GM18868 (cell line): ENCODE measurements around the gene PRICKLE1.

ENCODE experiments used
- ATAC-seq: cut with Tn5 transposase; IDR thresholded peaks from one replicate; pipeline ENCODE4 v1.9.1; 2021; ENCODE audit warnings: mild to moderate bottlenecking, moderate library complexity; ENCODE audit not compliant: unreplicated experiment

Gene PRICKLE1

DNA sequence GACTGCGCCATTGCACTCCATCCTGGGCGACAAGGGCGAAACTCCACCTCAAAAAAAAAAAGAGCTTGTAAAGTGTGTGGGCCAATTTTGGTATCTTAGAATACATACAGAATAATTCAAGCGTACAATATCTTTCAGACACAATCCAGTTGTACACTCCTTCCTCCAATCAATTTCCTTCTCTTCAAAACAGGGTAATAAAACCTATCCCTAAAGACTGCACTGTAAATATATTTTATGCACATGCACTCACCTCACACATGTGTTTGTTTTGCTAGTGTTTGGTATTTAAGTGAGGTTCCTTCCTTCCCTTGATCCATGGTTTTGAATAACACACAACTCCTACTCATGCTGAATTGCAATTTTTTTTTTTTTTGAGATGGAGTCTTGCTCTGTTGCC lies 125.9 kb downstream of the PRICKLE1 start:
- no peak for ATAC-seq

DNA sequence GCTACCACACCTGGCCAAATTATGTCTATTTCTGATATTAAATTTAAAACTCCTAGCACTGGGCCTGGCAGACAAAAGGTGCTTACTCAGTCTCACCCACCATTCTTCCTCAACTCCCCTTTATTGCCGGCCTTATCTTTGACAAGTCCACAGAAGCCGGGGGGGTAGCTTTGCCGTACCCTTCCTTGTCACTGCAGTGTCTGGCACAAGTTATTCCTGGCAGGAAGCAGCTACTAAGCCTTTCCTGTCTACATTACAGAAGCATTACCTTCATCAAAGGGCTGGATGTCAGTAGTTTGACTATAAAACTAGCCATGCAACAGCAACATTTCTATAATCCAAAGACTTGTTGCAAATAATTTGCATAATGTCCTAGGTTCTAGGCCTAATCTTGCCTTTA lies 127.1 kb downstream of the PRICKLE1 start:
- ATAC-seq, result no peak

DNA sequence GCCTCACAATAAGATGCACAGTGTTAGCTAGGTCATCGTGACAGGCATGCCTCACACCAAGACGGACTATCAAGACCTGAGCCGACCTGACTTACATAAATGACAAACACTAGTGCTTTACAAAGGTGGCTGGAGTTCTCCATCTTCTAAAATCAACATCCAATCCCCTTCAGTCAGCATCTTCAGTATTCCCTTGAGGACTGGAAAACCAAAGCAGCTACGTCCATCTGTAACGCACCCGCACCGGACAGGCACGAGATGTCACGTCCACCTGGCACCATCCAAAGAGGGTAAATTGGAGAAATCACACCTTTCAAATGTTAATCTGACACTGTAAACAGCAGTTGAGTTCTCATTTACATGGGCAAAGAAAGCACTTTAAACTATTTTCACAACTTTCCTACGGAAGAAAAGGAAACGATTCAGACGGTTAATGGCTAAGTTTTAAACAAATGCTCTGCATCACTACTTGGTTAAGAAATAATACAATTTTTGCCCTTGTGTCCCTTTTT lies 130.2 kb downstream of the PRICKLE1 start:
- ATAC-seq, result no peak

DNA sequence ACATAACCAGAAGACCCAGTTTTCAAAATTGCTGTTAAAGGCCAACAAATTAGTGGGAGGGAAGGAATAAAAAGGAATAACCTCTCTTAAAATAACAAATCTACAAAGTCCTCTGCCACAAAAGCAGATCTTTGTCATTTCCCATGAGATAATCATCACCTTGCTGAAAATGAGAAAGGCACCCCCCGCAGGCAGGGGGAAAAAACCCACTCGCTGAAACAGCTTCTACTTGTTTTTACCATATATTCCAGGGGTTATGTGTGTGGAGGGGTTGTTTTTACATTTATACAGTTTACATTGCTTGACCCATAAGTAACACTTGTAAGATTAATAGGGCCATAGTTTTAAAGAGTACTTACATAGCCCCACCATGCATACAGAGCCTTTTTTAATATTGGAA lies 131.0 kb downstream of the PRICKLE1 start:
- ATAC-seq, result no peak

DNA sequence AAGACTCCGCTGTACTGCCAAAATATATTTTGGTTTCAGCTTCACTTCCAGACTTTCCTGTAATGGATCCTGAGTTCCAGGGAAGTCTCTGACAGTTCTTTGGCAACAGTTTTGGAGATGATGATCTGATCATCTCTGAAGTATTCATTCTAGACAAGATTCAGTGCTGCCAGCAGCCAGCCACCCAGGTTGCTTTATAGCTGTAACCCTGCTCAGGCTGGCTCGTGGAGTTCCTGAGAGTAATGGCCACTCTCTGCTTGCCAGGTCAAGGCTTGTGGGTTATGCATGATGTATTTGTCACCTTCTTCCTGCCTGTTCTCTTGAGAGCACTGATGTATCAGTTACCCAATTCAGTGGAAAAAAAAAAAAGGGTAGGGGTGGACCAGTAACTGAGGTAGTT lies 139.3 kb downstream of the PRICKLE1 start:
- ATAC-seq, result no peak

DNA sequence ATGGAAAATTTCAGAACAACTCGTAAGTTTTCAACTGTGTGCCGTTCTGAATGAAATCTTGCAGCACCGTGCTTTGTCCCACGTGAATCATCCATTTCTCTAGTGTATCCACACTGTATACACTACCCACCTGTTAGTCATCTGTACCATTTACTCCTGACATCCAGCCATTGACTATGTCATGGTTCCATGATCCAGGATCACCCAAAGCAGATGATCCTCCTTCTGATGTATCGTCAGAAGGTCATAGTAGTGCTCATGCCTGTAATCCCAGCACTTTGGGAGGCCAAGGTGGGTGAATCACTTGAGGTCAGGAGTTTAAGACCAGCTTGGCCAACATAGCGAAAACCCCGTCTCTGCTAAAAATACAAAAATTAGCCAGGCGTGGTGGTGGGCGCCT lies 140.7 kb downstream of the PRICKLE1 start:
- ATAC-seq, result no peak

DNA sequence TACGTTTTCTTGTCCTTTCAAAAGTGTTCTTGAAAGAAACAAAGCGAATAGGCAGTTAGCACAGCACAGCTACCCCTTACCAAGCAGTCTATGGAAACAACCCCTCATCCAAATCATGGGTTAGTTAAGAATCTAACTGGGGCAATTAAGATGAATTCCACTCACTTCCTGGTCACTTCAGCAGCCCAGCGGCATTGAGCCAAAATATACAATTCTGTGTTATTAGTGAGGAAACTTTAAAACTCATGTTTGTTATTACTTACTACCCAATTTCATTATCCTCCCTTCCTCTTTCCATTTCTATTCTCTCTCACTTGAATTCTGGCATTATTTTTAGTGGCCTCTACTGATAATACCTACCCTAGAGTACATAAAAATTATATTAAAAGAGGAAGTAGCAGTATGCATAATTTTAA lies 142.2 kb downstream of the PRICKLE1 start:
- ATAC-seq, result no peak

DNA sequence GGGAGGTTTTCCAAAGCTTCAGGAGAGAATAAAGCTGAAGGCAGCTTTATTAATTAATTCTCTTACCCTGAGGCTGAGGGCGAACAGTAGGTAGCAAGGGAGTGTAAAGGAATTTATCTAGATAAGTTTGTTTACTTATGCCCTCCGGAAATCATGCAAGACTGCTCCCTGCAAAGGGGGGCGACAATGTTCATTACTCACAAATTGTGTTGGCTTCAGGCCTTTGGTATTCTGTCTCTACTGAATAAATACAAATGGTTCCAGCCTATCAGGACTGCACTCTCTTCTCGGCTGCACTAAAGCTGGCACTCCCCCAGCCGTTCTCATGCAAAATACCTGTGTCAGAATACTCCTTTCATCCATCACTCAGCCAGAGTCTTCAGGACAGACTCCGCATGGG lies 142.8 kb downstream of the PRICKLE1 start:
- ATAC-seq, result no peak

DNA sequence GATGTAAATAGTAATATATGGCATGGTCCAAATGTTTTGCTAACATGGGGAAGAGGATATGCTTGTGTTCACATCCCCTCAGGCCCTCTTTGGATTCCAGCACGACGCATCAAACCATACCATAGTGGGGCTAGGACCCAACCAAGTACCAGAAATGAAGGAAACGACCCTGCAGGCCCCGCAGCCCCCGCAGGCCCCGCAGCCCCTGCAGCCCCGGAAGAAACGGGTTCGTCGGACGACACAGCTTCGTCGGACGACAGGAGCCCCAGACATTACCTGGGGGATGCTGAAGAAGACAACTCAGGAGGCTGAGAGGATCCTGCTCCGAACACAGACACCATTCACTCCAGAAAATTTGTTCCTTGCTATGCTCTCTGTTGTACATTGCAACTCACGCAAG lies 143.7 kb downstream of the PRICKLE1 start:
- ATAC-seq, result no peak

DNA sequence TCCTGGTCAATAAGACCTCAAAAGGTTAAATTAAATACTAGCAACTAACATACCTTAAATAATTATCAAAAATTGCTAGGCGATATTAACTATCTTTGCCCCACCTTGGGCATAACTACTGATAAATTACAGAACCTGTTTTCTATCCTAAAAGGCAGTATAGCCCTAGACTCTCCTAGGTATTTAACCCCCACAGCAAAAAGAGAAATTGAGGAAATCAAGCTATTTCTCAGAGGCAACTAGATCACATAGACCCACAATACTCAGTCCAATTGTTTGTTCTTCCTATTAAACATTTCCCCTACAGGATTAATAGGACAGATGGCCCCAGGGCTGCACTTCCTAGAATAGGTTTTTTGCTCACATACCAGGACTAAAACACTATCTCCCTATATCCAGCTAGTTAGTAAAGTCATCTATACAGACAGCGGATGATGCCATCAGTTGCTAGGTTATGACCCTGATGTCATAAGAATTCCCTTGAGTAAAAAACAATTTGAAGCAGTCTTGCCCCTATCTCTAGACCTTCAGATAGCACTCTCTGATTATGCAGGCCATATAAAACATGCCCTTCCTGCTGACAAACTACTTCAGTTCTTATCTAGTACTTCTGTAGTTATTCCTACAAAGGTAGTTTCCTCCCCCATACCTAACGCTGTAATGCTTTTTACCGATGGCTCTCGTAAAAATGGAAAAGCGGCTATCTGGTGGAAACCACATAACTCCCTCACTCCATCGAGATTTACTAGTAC lies 145.2 kb downstream of the PRICKLE1 start:
- no peak for ATAC-seq

DNA sequence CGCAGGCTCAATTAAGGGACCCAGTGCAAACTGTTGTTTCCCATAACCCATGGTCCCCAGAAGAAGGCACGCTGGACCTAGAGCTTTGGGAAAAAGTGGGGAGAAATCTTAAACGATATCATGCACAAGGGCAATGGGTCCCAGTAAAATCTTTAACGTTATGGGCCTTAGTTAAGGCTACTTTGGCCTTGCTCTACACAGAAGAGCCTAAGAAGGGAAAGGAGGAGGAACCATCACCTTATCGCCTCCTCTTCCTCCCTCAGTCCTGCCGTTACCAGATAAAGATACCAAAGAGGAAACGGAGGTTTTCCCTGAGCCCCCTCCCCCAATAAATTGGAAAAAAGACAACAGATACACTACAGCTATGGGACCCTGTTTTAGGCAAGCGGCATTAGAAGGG lies 146.7 kb downstream of the PRICKLE1 start:
- no peak for ATAC-seq

DNA sequence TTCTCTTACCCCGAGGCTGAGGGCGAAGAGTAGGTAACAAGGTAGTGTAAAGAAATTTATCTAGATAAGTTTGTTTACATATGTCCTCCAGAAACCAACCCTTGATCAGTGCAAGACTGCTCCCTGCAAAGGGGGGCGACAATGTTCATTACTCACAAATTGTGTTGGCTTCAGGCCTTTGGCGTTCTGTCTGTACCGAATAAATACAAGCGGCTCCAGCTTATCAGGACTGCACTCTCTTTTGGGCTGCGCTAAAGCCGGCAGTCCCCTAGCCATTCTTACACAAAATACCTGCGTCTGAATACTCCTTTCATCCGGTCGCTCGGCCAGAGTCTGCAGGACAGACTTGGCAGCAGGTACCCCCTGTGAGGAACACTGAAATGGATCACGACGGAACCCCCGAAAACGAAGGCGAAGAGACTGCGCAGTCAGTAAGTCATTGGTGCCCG lies 147.2 kb downstream of the PRICKLE1 start:
- ATAC-seq, result no peak

DNA sequence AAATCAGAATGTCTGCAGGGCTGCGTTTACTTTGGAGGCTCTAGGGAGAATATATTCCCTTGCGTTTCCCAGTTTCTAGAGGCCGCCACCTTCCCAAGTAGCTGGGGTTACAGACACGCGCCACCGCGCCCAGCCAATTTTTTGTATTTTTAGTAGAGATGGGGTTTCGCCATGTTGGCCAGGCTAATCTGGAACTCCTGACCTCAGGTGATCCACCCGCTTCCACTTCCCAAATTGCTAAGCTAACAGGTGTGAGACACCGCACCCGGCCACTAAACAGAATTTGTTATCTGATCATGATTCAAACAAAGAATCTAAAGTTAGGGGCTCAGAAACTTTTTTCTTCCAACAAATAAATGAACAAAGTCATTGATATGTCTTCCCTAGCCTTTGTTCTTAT lies 148.9 kb downstream of the PRICKLE1 start:
- ATAC-seq, result no peak

DNA sequence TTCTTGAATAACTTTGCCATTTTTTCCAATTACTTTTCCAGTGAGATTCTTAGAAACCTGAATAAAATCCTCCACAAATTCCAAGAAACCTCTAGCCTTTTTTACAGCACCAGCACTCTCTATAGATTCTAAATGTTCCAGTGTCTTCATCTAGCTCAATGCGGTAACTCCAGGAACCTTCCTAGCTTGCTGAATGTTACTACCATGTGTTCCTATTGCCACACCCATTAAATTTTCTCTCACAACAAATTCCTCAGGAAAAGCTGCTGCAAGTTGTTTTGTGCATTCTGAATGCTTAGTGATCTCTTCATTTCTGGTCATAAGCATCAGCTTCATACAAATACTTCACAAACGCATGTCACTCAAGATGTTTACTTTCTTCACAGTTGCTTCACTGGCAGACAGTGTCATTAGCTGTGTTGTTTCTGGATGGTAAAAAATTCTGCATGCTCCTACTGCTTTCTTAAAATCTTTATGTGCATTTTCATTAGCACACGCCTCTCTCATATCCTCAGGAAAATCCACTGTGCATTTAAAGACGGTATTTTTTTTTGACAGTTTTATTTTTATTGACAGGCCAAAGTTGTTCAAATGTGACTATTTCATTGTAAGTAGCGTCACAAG lies 156.9 kb downstream of the PRICKLE1 start:
- no peak for ATAC-seq

DNA sequence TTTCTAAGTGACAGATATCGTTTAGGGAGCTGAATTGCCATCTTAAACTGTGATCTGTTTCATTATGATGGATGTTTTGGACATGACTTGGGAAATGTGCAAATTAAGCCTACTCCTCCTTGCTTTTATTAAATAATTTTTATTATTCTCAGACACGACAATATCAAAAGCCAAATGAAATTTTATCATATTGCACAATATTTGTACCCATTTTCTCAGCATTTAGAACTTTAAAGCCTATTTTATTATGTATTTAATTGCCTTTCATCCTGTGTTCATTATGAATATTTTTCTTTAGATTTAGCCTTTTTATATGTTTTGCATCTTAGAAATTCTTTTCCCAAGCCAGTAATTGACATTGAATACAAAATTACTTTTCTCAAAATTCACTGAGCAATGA lies 160.7 kb downstream of the PRICKLE1 start:
- no peak for ATAC-seq

DNA sequence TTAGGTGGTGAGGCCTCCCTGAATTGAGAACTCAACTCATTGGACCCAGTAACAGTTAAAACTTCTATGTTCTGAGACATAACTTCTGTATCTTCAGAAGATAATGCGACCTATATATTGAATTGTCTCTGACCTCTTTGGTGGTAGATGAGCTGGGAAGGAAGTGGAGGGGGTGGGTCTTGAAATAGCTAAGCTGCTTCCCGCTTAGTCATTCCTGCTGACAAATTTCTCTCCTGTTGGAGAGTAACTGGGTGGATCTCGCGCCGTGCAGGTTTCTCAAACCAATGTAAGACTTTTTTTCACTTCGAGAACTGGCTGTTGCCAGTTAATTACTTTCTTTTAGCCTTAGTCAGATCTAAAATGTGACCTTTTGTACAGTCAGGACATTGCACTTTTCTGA lies 162.8 kb downstream of the PRICKLE1 start:
- ATAC-seq, result no peak

DNA sequence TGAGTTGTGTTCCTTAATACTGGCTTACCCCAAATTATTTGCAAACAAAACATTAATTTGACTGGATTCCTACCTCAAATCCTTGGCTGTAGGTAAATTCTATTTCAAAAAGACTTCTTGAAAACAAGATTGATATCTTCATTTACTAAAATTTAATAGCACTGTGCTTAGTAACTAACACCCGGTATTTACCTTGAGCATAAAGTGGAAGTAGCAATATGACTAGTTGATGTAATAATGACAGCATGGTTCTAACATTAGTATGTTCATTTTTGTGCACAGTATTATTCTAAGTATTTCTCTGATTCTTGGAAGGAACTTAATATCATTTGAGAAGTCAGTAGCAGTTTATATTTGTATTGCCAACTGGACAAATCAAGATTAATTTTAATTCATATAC lies 166.8 kb downstream of the PRICKLE1 start:
- peak; percentile 65 for ATAC-seq

DNA sequence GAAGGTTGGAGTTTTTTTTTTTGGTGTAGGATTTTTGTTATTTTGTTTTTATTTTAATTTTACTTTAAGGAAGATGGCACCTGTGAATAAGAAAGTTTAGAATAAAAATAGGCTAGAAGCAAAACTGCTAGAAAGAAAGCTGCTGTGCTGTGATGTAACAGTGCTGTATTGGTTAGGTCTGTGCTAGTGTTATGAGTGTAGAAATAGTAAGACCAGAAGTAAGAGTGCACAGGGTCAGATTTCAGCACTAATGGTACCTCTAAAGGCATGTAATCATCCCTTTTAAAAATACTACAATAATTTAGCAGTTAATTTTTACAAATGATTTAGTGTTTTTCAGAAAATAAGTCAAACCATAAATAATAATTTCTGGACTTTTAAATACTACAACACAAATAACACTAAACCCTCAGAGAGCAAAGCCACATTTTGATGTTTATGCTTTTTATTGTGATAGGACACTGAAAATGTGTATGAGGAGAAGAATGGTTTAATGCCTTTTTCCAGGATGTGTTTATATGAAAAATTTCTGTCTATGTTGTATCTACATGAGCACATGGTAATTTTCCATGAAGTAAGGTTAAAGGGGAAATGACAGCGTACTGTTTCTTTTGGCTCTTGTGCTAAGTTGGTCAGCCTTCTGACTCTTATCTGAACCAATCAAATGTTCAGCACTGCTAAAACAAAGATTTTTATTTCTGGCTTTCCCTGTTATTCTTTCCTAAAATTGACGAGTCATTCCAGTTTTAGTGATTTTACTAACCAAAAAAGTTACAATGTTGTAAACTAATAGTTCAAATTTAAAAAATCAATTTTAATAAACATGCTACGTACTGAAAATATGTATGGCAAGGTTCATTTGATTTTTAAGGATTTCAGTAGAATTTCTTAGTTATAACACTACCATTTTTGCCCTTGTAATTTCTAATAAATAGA lies 167.4 kb downstream of the PRICKLE1 start:
- ATAC-seq, result peak; percentile 98

DNA sequence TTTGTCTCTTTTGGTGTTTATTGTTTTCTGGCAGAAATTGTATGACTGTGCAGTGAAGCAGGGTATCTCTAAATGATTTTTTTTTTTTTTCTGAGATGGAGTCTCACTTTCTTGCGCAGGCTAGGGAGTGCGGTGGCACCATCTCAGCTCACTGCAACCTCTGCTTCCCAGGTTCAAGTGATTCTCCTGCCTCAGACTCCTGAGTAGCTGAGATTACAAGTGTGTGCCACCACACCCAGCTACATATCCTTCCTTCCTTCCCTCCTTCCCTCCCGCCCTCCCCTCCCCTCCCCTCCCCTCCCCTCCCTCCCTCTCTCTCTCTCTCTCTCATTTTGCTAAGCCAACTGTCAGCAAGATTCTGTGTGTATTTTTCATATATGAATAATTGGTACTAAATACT lies 169.2 kb downstream of the PRICKLE1 start:
- no peak for ATAC-seq

DNA sequence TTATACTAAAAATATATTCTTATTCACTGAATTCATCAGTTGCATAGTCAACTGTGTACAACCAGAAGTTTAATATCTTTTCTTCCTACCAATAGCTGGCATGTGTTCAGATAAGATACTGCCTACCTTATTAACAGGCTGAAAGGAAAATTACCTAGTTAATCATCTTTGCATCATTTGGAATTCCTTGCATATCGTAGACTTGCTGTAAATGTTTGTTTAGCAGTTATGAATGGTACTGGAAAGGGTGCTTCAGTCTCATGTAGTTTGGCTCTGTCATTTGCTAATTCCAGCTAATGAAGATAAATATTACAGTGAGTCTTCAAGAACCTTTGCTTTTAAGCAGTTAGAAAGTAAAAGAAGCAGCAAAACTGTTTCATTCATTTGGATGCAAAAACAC lies 179.2 kb downstream of the PRICKLE1 start:
- no peak for ATAC-seq

DNA sequence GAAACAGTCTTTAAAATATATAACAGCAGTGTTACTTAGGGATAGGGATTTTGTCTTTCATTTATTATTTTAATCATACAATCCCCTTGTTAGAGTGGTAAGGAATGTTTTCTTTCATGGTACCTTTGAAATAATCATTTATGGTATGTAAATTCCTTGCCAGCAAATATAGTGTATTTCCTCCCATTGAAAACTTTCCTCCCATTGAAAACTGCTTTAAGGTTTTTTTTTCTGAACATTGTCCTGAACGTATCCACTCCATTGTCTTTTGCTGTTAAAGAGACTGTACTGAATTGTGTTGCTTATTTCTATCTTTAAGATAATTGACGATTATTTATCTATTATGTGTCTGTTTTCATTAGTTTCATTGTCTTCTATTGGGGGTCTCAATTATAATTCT lies 180.1 kb downstream of the PRICKLE1 start:
- ATAC-seq, result no peak
